ENCODE results near the gene SLC47A2. TPM values are rescaled to one million over a fixed set of nuclear protein-coding genes. Genes with fewer than 3 reads are reported as not detected.

SLC47A2 gene
- total and polyA plus RNA-seq, 2 experiments from 2014 or later = not detected

- Histone ChIP-seq H3K36me3 (ENCODE audit: insufficient read depth) (no peaks in the 10 kb centered on the region), H3K9me2 (ENCODE audit: insufficient read depth) (no peaks in the 10 kb centered on the region), H3K27ac (ENCODE audit: low read depth) (no peak overlapping the region), H2AFZ (no peak overlapping the region), H3F3A (replicated peaks; ENCODE audit: low read depth) (no peaks in the 10 kb centered on the region), H3K4me2 (no peak overlapping the region), H4K20me1 (replicated peaks; ENCODE audit: insufficient read depth) (no peaks in the 10 kb centered on the region), H3K4me3 (no peak overlapping the region), H3K4me1 (ENCODE audit: insufficient read depth) (no peaks in the 10 kb centered on the region), H3K79me2 (replicated peaks; ENCODE audit: insufficient read depth) (no peaks in the 10 kb centered on the region), H3K27me3 (ENCODE audit: insufficient read depth) (no peaks in the 10 kb centered on the region)
- TF ChIP-seq, protein P1, sequence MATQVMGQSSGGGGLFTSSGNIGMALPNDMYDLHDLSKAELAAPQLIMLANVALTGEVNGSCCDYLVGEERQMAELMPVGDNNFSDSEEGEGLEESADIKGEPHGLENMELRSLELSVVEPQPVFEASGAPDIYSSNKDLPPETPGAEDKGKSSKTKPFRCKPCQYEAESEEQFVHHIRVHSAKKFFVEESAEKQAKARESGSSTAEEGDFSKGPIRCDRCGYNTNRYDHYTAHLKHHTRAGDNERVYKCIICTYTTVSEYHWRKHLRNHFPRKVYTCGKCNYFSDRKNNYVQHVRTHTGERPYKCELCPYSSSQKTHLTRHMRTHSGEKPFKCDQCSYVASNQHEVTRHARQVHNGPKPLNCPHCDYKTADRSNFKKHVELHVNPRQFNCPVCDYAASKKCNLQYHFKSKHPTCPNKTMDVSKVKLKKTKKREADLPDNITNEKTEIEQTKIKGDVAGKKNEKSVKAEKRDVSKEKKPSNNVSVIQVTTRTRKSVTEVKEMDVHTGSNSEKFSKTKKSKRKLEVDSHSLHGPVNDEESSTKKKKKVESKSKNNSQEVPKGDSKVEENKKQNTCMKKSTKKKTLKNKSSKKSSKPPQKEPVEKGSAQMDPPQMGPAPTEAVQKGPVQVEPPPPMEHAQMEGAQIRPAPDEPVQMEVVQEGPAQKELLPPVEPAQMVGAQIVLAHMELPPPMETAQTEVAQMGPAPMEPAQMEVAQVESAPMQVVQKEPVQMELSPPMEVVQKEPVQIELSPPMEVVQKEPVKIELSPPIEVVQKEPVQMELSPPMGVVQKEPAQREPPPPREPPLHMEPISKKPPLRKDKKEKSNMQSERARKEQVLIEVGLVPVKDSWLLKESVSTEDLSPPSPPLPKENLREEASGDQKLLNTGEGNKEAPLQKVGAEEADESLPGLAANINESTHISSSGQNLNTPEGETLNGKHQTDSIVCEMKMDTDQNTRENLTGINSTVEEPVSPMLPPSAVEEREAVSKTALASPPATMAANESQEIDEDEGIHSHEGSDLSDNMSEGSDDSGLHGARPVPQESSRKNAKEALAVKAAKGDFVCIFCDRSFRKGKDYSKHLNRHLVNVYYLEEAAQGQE (IDR thresholded peaks at IDR 0.05; ENCODE audit: unreplicated experiment) = no peak
- TF ChIP-seq ZNF114 (CRISPR knock-in tag; IDR thresholded peaks at IDR 0.05) = no peak
- TF ChIP-seq ZNF462 (CRISPR knock-in tag; IDR thresholded peaks at IDR 0.05) = no peak
- TF ChIP-seq EZH2phosphoT487 (IDR thresholded peaks at IDR 0.05; ENCODE audit: unreplicated experiment) = no peak
- TF ChIP-seq JUNB (IDR thresholded peaks at IDR 0.05; ENCODE audit: unreplicated experiment) = no peak
- no peak for TF ChIP-seq EZH2 (IDR thresholded peaks at IDR 0.05; ENCODE audit: low read depth, unreplicated experiment)
- no peak for TF ChIP-seq STAT1 (IDR thresholded peaks at IDR 0.05; ENCODE audit: unreplicated experiment)
- no peak for TF ChIP-seq NANOG (IDR thresholded peaks at IDR 0.05; ENCODE audit: borderline replicate concordance)
- TF ChIP-seq POLR2AphosphoS5 (IDR thresholded peaks at IDR 0.05; ENCODE audit: low read depth) = no peak
- TF ChIP-seq ZNF331 (CRISPR knock-in tag; IDR thresholded peaks at IDR 0.05; ENCODE audit: low read depth) = no peak
- TF ChIP-seq, protein P2, sequence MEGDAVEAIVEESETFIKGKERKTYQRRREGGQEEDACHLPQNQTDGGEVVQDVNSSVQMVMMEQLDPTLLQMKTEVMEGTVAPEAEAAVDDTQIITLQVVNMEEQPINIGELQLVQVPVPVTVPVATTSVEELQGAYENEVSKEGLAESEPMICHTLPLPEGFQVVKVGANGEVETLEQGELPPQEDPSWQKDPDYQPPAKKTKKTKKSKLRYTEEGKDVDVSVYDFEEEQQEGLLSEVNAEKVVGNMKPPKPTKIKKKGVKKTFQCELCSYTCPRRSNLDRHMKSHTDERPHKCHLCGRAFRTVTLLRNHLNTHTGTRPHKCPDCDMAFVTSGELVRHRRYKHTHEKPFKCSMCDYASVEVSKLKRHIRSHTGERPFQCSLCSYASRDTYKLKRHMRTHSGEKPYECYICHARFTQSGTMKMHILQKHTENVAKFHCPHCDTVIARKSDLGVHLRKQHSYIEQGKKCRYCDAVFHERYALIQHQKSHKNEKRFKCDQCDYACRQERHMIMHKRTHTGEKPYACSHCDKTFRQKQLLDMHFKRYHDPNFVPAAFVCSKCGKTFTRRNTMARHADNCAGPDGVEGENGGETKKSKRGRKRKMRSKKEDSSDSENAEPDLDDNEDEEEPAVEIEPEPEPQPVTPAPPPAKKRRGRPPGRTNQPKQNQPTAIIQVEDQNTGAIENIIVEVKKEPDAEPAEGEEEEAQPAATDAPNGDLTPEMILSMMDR (conservative IDR thresholded peaks at IDR 0.05; ENCODE audit: low read depth in 2 of 2) = no peak
- H3K27me3 Mint-ChIP-seq (ENCODE audit: insufficient read depth, low read depth, poor library complexity) = peaks cover 5% of the 10 kb centered on the region
- ATAC-seq (no peak), DNase-seq (ENCODE audit: low spot score) (no peak)
- H3K4me3 Mint-ChIP-seq = no peak overlapping the region
- no peaks in the 10 kb centered on the region; the same call in 2 of the 3 replicates for H3K4me1 Mint-ChIP-seq
- H3K9me3 Mint-ChIP-seq = no peaks in the 10 kb centered on the region; the same call in 2 of the 3 replicates
- H3K27ac Mint-ChIP-seq = no peak overlapping the region
- no peaks in the 10 kb centered on the region for H3K36me3 Mint-ChIP-seq (ENCODE audit: low read depth)
Observed at GRCh38 chr17:19760746-19761145, 44.4 kb upstream of the SLC47A2 start.
